Cerebellar cortex (tissue), 1 donor: ENCODE measurements around the gene CHST11.

Experiments
- DNase-seq: peaks from one replicate; pipeline ENCODE4 v3.0.0-alpha.2; 2015; ENCODE audit warnings: low spot score

The CHST11 gene

GRCh38 chr12:104653730-104654664, 197.2 kb downstream of the CHST11 start:
- DNase-seq, result peak; percentile 22

- DNase-seq, result no peak
Observed at GRCh38 chr12:104654665-104655609, 198.2 kb downstream of the CHST11 start.

GRCh38 chr12:104656383-104656782, 199.6 kb downstream of the CHST11 start:
- no peak for DNase-seq

- DNase-seq, result peak; percentile 23
Observed at GRCh38 chr12:104656921-104657320, 200.2 kb downstream of the CHST11 start.

GRCh38 chr12:104657726-104658484, 201.2 kb downstream of the CHST11 start:
- no peak for DNase-seq

- no peak for DNase-seq
Observed at GRCh38 chr12:104659058-104659457, 202.3 kb downstream of the CHST11 start.

- DNase-seq, result no peak
Observed at GRCh38 chr12:104662203-104662602, 205.5 kb downstream of the CHST11 start.

- DNase-seq, result no peak
Observed at GRCh38 chr12:104662908-104663307, 206.2 kb downstream of the CHST11 start.

GRCh38 chr12:104664351-104664750, 207.6 kb downstream of the CHST11 start:
- no peak for DNase-seq

- DNase-seq, result no peak
Observed at GRCh38 chr12:104665296-104665695, 208.5 kb downstream of the CHST11 start.

- DNase-seq, result no peak
Observed at GRCh38 chr12:104667139-104667538, 210.4 kb downstream of the CHST11 start.

GRCh38 chr12:104668274-104668718, 211.5 kb downstream of the CHST11 start:
- DNase-seq, result no peak

GRCh38 chr12:104669089-104669721, 212.5 kb downstream of the CHST11 start:
- DNase-seq, result peak; percentile 14

- DNase-seq, result no peak
Observed at GRCh38 chr12:104669851-104670337, 213.1 kb downstream of the CHST11 start.

- no peak for DNase-seq
Observed at GRCh38 chr12:104670439-104671408, 214.0 kb downstream of the CHST11 start.

GRCh38 chr12:104671409-104672095, 214.8 kb downstream of the CHST11 start:
- DNase-seq, result peak; percentile 16

- no peak for DNase-seq
Observed at GRCh38 chr12:104672096-104672445, 215.3 kb downstream of the CHST11 start.

- DNase-seq, result no peak
Observed at GRCh38 chr12:104672501-104673265, 215.9 kb downstream of the CHST11 start.

- no peak for DNase-seq
Observed at GRCh38 chr12:104673294-104673693, 216.5 kb downstream of the CHST11 start.
